HT1080 (cell line): Measurements from ENCODE around the gene CNR2. TPM values are rescaled to one million over a fixed set of nuclear protein-coding genes. Genes with fewer than 3 reads are reported as not detected.
"Not testable (repeated sequence)": the region's sequence is repeated elsewhere in the genome, so short reads cannot be mapped to it uniquely, and the experiment has no call there.

Experiments
- DNase-seq: peaks from one replicate; pipeline ENCODE4 v3.0.0-alpha.2; 2015; ENCODE audit warnings: low read depth
- small RNA-seq: library from RNA; depleted of rRNA; stranded (forward); fragments of <200 nt; gene quantifications from one replicate; pipeline ENCODE3, GENCODE V24; 2014
- total RNA-seq: library from RNA; depleted of rRNA; stranded (reverse); fragments of >200 nt; shearing (Covaris generic); gene quantifications from 2 replicates; pipeline ENCODE4 v1.2.3, GENCODE V29; 2014; rRNA removed

The CNR2 gene
- total RNA-seq, 1 experiment from 2014 or later, result not detected

- no peak for DNase-seq
Observed at GRCh38 chr1:23837908-23838307, 75.3 kb downstream of the CNR2 start.

GRCh38 chr1:23836037-23836436, 77.1 kb downstream of the CNR2 start:
- DNase-seq, result no peak

GRCh38 chr1:23834156-23834555, 79.0 kb downstream of the CNR2 start:
- not testable (repeated sequence) for DNase-seq

GRCh38 chr1:23827717-23828116, 85.4 kb downstream of the CNR2 start:
- no peak for DNase-seq

- not testable (repeated sequence) for DNase-seq
Observed at GRCh38 chr1:23826590-23826989, 86.6 kb downstream of the CNR2 start.

GRCh38 chr1:23825762-23826522, 87.2 kb downstream of the CNR2 start:
- DNase-seq, result no peak

GRCh38 chr1:23825076-23825761, 87.9 kb downstream of the CNR2 start, which contains the start of gene HMGCL:
TSS of gene HMGCL (minus strand) at chr1:23825429. CDS start at chr1:23825415, 14 bp downstream.
- peak; percentile 78 for DNase-seq

GRCh38 chr1:23824711-23825075, 88.5 kb downstream of the CNR2 start:
- no peak for DNase-seq

- DNase-seq, result no peak
Observed at GRCh38 chr1:23823767-23824166, 89.4 kb downstream of the CNR2 start.

Small RNA genes within 50 kb of the gene (small RNA-seq; reads per million reads assigned to genes)
- gene MIR378F, result not detected

Other genes with a start within 250 kb of the CNR2 start
- 2,017 and 2,289 TPM in 2 replicates for gene RPL11, start 221.6 kb downstream of the CNR2 start, total RNA-seq
- 86.5 and 105 TPM in 2 replicates for gene ELOA, start 169.9 kb downstream of the CNR2 start, total RNA-seq
- 124 and 129 TPM in 2 replicates for gene PITHD1, start 134.9 kb downstream of the CNR2 start, total RNA-seq
- gene LYPLA2, start 122.2 kb downstream of the CNR2 start, total RNA-seq, result 165 and 186 TPM in 2 replicates
- 144 and 146 TPM in 2 replicates for gene GALE, start 112.6 kb downstream of the CNR2 start, total RNA-seq
- 9.0 and 9.9 TPM in 2 replicates for gene HMGCL, start 87.9 kb downstream of the CNR2 start, total RNA-seq
- gene FUCA1, start 45.1 kb downstream of the CNR2 start, total RNA-seq, result 2.3 and 3.5 TPM in 2 replicates
- gene PNRC2, start 46.5 kb upstream of the CNR2 start, total RNA-seq, result 65.5 and 326 TPM in 2 replicates
- gene SRSF10, start 67.0 kb upstream of the CNR2 start, total RNA-seq, result 85.7 and 113 TPM in 2 replicates
- gene MYOM3, start 198.8 kb upstream of the CNR2 start, total RNA-seq, result 0.97 and 1.5 TPM in 2 replicates
- gene IL22RA1, start 229.8 kb upstream of the CNR2 start, total RNA-seq, result 0.33 and 0.64 TPM in 2 replicates